Lower lobe of right lung (tissue), 2 donors: ENCODE measurements around the gene RGS7. TPM values are rescaled to one million over a fixed set of nuclear protein-coding genes. Genes with fewer than 3 reads are reported as not detected.

Experiments used
- ATAC-seq, 2 donors: fragments of 200-7000 bp; cut with Tn5 transposase; one replicate each; pipeline ENCODE4 v1.9.1; 2020 to 2022; ENCODE audit warnings: mild to moderate bottlenecking in 2 of 2, moderate library complexity in 2 of 2
- DNase-seq: peaks from one replicate; pipeline ENCODE4 v3.0.0-alpha.2; 2020
- H3K27ac ChIP-seq: fragments of 200-600 bp; one replicate; pipeline ENCODE4 v1.8.0; 2022
- H3K27me3 ChIP-seq: fragments of 200-600 bp; one replicate; pipeline ENCODE4 v1.8.0; 2022; ENCODE audit warnings: low read depth
- H3K36me3 ChIP-seq: fragments of 200-600 bp; one replicate; pipeline ENCODE4 v1.8.0; 2022; ENCODE audit warnings: mild to moderate bottlenecking
- H3K4me1 ChIP-seq: fragments of 200-600 bp; one replicate; pipeline ENCODE4 v1.8.0; 2022
- H3K4me3 ChIP-seq: fragments of 200-600 bp; one replicate; pipeline ENCODE4 v1.8.0; 2022; ENCODE audit warnings: mild to moderate bottlenecking
- H3K9me3 ChIP-seq: fragments of 200-600 bp; one replicate; pipeline ENCODE4 v1.8.0; 2022
- CTCF ChIP-seq: fragments of 200-600 bp; IDR thresholded peaks from one replicate; pipeline ENCODE4 v1.8.0; 2022; ENCODE audit warnings: antibody characterized with exemption, mild to moderate bottlenecking
- intact Hi-C: fragments of 100-400 bp; cut with DNase I; formaldehyde crosslinking; loops from one replicate; pipeline ENCODE4 v1.11.0; 2022
- total RNA-seq: library from RNA; stranded (reverse); fragmentation: NEBNext Ultra II Directional; extraction: Animal tissue kit (Norgen Biotek cat#: 25700); gene quantifications from one replicate; pipeline ENCODE4 v1.2.1, GENCODE V29; 2021
- donor health status: DM: no; HTN: yes; CAD: no; lungs with severe emphysema.

The RGS7 gene
- total RNA-seq, 1 donor from 2014 or later, result 0.21 TPM

- intact Hi-C loops, result no loop called here
- H3K36me3 ChIP-seq, result no peaks in the 10 kb centered on the region
- ATAC-seq (peak; percentile 65 to 71), DNase-seq (no peak)
- H3K27ac ChIP-seq, result no peak overlapping the region
- no peak overlapping the region for H3K4me3 ChIP-seq
- H3K27me3 ChIP-seq, result peaks cover 7% of the 10 kb centered on the region
- no peak for TF ChIP-seq CTCF
- H3K9me3 ChIP-seq, result no peaks in the 10 kb centered on the region
- no peaks in the 10 kb centered on the region for H3K4me1 ChIP-seq
These were observed 5.3 kb upstream of the RGS7 start for GRCh38 chr1:241362350-241362749.

DNA sequence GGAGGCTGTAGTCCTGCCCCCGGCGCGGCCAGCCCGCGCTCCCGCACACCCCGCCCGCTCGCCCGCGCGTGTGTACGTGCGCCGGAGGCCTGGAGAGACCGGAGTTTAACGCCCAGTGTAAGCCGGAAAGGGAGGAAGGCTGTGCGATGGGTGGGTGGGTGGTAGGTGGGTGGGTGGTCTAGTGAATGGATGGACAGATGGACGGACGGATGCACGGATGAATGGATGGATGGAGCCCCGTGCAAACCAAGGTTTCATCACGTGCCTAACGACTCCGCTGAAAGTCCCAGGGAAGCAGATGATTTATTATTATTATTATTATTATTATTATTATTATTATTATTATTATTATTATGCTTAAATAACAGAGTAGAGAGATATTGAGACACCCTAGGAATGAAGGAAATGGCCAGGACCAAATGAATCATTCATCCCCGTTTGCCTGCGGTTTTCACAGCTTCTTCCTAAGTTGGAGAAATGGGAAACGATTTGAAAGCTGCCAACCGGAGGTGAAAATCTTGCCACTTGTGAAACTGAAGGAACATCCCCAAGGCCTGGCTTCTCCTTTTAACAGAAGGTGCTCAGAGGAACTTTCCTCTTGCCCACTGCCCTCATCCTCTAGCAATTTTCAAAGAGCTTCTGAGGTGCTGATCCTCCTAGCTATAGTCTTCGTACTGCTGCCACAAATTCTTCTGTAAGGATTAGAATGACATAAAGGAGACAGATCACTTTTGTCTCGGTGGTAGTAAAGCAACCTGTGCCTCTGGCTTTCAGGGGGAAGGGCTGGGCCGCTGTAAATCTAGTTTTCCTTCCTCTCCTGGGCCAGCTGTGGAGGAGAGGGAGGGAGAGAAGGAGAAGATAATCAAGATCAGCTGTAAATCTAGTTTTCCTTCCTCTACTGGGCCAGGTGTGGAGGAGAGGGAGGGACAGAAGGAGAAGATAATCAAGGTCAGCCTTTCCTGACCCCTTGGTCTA, 648 bp upstream of the RGS7 start:
- H3K36me3 ChIP-seq, result no peaks in the 10 kb centered on the region
- TF ChIP-seq CTCF, result no peak
- H3K27me3 ChIP-seq, result peaks cover 33% of the 10 kb centered on the region
- peak overlapping the region; percentile 55 for H3K4me3 ChIP-seq
- DNase-seq (no peak), ATAC-seq (no peak)
- intact Hi-C loops, result no loop called here
- H3K4me1 ChIP-seq, result no peaks in the 10 kb centered on the region
- H3K27ac ChIP-seq, result no peak overlapping the region
- H3K9me3 ChIP-seq, result no peaks in the 10 kb centered on the region

- TF ChIP-seq CTCF, result no peak
- DNase-seq (no peak), ATAC-seq (no peak)
- Histone ChIP-seq H3K27me3 (peaks cover 33% of the 10 kb centered on the region), H3K9me3 (no peaks in the 10 kb centered on the region), H3K36me3 (no peaks in the 10 kb centered on the region), H3K4me1 (no peaks in the 10 kb centered on the region), H3K27ac (no peak overlapping the region), H3K4me3 (no peak overlapping the region)
- intact Hi-C loops, result no loop called here
These were observed 852 bp downstream of the RGS7 start for GRCh38 chr1:241356187-241356518.

- H3K27me3 ChIP-seq, result peaks cover 33% of the 10 kb centered on the region
- H3K27ac ChIP-seq, result no peak overlapping the region
- intact Hi-C loops, result no loop called here
- ATAC-seq (no peak), DNase-seq (no peak)
- no peaks in the 10 kb centered on the region for H3K36me3 ChIP-seq
- H3K9me3 ChIP-seq, result no peaks in the 10 kb centered on the region
- no peak for TF ChIP-seq CTCF
- H3K4me3 ChIP-seq, result no peak overlapping the region
- H3K4me1 ChIP-seq, result no peaks in the 10 kb centered on the region
These were observed 1.5 kb downstream of the RGS7 start for GRCh38 chr1:241355311-241356010.

GRCh38 chr1:241352401-241352800, 4.6 kb downstream of the RGS7 start:
- Histone ChIP-seq H3K36me3 (no peaks in the 10 kb centered on the region), H3K27ac (no peak overlapping the region), H3K4me1 (no peaks in the 10 kb centered on the region), H3K4me3 (no peak overlapping the region), H3K27me3 (peaks cover 26% of the 10 kb centered on the region), H3K9me3 (no peaks in the 10 kb centered on the region)
- no peak for TF ChIP-seq CTCF
- DNase-seq (no peak), ATAC-seq (no peak)
- intact Hi-C loops, result no loop called here
